ENCODE results near the gene IFNAR1.
A peak's percentile ranks its signal among the peaks of the same experiment; 100 is the strongest.

IFNAR1 gene

DNA sequence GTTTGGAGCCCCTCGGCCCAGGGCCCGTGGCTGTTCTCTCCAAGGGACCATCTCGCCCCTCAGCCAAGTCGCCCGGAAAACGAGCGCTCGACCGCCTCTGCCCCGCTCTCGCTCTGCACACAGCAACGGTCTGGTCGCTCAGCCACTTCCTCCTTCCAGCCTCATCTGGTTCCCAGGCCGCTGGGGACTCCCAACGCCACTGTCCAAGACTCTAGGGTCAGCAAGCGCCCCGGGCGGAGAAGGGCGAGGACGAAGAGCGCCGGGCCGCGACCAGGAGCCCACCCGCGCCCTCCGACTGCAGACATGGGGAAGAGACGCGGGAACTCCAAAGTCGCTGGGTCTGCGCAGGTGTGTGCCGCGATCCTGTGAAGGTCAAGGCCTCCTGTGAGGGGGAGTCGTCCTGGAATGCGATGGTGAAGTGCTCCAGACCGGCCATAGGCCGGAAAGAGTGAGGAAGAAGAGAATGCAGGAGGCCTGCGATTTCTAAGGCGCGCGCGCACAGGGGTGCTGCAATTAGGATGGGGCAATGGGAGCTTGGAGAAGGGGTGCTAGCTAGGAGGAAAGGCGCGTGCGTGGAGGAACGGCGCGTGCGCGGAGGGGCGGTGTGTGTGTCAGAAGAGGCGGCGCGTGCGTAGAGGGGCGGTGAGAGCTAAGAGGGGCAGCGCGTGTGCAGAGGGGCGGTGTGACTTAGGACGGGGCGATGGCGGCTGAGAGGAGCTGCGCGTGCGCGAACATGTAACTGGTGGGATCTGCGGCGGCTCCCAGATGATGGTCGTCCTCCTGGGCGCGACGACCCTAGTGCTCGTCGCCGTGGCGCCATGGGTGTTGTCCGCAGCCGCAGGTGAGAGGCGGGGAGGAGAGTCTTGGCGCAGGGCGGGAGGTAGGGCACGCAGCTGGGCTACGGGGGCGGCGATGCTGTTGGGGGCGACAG is at the start of gene IFNAR1:
IFNAR1 (plus strand) TSS at position 680 of the 931 bp plus-strand sequence; CDS start at position 766, 86 bp downstream.
- DNase-seq = peak; percentile 97 to 98 (median 97)

DNA sequence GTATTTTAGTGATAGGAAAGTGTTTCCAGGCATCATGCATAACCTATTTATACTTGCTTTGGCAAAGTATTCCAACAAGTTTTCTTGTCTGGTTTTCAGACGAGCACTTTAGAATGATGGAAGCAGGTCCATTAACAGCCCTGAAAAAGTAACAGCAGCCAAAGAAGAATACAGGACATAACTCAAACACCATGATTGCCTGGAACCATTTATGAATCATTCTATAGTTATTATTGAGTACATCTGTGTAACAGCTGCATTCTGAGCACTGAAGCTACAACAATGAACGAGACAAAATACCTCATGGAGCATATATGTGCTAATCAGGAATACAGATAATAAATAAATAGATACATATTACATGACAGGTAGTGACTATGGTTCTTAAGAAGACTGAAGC is 46.0 kb upstream of the IFNAR1 start:
- no peak for DNase-seq

- DNase-seq = no peak
Observed at GRCh38 chr21:33279330-33279820, 45.4 kb upstream of the IFNAR1 start.

GRCh38 chr21:33281096-33281652 is 43.6 kb upstream of the IFNAR1 start:
- no peak for DNase-seq

GRCh38 chr21:33283203-33283602 is 41.6 kb upstream of the IFNAR1 start:
- DNase-seq = no peak

GRCh38 chr21:33286076-33286475 is 38.7 kb upstream of the IFNAR1 start:
- DNase-seq = no peak

DNA sequence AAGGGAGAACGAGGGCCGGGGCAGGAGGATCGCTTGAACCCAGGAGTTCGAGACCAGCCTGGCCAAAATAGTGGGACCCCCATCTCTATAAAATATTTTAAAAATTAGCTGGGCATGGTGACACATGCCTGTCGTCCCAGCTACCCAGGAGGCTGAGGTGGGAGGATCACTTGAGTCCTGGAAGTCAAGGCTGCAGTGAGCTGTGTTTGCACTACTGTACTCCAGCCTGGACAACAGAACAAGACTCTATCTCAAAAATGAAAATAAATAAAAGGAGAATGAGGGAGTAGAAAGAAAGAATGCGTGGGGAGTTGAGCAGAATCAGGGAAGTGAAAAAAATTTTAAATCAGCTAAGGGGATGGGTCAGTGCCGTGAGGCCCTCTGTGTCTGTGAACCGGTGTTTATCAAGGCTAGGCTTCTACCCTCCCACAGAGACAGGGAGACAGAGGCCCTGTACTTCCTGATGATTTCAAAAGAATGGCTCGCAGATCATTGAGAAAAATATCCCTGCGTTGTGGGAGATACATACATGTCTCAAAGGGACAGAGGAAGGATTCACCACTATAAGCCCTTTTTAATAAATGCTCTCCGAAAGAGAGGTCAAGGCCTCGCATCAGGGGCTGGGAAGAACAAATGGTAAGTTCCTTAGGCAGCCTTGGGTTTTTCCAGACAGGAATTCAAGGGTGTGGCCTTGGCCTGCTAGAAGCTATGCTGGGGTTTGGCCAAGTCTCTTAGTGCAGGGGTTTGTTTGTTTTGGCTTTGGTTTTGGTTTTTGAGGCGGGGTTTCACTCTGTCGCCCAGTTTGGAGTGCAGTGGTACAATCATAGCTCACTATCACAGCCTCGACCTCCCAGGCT is 37.9 kb upstream of the IFNAR1 start:
- no peak for DNase-seq

DNA sequence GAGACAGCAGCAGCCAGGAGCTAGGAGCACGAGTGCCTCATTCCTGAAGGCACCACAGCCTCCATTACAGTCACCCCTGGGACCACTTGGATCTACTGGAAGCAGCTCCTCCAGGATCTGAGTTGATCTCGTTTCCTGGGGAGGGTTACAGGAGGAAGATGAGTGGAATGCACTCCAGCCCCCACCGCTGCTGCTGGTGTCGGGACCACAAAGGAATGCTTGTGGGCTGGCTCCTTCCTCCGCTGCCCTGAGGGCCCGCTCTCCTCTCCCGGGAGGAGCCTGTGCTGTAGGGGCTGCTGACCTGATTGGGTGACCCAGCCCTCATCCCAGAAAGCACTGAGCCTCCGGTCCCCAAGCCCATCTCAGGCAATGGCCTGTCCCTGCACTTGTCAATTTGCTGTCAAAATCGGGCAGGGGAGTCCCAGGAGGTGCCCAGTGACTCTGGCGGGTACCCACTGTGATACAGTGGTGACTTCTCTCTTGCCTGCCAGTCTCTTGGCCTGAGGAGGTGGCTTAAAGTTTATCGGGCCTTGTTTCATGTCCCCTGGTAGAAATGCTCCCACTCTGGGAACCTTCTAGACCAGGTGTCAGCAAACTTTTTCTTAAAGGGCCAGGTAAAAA is 35.5 kb upstream of the IFNAR1 start:
- no peak for DNase-seq

DNA sequence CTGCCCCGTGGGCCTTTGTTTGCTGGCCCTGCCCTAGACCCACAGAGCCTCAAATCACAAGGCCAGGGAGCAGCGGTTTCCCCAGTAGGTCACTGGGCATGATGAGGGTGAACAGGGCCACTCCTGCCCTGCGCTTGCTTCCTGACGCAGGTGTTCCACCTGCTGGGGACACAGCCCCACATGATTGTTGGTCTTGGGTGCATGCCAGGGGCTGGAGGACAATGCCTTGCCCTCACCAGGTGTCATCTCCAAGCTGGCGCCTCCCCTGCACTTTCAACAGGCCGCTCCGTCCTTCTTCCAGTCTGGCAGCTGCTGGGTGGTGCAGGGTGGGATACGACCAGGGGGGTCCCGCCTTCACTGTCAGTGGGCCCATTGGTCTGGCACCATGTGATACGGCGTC is 34.3 kb upstream of the IFNAR1 start:
- DNase-seq = no peak

DNA sequence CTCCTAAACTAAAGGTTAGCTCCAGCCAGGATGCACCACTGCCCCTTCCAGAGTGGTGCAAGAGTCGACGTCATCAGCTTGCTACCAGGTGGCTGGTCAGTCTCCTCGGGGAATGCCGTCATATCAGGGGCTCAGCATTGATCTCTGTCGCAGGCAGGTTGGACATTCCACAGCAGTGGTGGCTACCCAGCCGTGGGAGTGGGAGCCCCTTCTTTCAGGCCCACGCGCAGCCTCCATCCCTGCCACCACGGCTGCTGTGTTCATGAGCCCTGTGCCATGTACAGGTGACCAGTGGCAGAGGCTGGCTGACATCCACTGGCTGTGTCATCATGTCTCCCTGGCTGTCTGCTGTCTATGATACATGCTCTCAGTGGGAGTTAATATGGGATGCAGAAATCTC is 33.1 kb upstream of the IFNAR1 start:
- DNase-seq = no peak

DNA sequence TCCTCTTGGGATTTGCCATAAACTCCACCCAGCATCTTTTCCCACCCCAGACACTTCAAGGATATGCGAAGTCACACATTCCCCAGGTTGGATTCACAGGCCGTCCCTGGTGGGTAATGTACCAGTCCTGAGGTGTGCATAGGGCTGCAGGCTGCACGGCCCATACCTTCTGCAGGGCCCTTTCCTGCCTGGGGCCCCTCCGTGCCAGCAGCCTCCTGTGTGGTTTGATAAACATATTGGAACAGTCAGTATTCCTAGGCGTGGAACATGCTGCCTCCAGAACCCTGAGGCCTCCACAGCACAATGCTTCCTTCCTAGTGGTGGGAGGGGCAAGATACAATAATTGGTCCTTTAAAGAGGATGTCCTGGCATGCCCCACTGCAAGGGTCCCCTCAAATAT is 32.0 kb upstream of the IFNAR1 start:
- DNase-seq = no peak

GRCh38 chr21:33293136-33293535 is 31.6 kb upstream of the IFNAR1 start:
- DNase-seq = no peak

- no peak for DNase-seq
Observed at GRCh38 chr21:33293811-33294216, 31.0 kb upstream of the IFNAR1 start.

DNA sequence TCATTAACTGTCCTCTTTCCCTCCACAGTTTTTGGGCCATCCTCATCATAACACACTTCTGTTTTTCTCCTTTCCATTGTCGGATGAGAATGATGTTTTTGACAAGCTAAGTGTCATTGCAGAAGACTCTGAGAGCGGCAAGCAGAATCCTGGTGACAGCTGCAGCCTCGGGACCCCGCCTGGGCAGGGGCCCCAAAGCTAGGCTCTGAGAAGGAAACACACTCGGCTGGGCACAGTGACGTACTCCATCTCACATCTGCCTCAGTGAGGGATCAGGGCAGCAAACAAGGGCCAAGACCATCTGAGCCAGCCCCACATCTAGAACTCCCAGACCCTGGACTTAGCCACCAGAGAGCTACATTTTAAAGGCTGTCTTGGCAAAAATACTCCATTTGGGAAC is 28.6 kb upstream of the IFNAR1 start:
- no peak for DNase-seq

DNA sequence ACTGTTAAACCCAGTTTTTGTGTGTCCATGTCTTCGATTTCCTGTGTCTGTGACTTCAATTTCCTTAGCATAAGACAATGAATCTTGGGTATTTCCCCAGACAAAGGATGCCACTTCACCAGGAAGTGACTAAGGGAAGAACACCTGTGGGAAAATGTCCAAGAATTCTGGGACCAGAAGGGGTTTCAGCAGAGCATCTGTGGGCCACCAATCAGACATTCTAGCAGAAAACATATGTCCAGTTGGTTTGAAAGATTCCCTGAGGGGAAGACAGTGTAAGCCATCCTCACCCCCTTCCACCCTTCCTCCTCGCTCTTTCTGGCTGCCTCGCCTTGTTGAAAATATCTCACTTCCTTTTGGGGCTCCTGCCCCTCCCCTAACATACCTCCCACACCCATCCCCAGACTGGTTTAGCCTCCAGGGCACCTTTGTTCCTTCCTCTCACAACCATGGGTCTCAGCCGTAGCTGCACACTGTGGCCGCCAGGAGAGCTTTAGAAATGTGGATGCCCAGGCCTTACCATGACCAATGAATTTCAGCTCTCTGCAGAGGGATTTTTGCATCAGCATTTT is 25.5 kb upstream of the IFNAR1 start:
- no peak for DNase-seq

DNA sequence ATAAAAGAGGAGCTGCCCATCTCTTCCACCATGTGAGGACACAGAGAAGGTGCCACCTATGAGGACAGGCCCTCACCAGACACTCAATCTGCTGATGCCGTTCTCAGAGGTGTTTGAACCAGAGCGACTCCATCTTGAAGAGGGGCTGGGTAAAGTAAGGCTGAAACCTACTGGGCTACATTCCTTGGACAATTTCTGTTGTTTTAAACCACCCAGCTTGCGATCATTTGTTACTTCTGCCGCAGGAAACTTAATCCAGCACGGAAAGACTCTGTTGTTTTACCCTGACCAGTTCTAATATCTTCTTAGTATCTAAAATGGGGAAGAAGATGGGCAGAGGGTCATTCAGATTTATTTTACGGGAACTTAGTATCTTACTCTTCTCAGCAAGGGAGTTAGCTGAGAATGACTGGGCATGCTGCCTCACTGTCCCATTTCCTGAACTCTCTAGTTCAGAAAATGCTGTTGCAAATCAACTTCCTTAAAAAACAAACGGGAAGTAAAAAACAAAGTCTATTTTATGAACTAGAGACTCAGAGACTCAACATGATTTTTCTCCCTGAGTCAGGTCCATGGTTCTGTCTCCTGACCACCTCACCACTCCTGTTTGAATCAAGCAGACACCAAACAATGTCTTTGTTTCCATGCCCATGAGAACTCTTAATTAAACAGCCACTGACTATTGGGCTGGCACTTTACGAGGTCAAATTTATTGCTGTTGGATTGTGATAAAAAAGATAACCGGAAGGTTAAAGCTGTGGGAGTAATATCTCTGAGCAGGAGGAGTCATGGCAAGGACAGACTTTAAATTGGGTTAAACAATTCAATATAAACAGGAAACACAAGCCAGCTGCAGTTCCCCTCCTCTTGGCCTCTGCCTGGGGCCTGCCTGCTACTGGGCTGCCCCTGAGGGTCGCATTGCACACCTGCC is 23.8 kb upstream of the IFNAR1 start:
- DNase-seq = no peak

GRCh38 chr21:33301632-33302002 is 23.2 kb upstream of the IFNAR1 start:
- DNase-seq = no peak

GRCh38 chr21:33302055-33302454 is 22.7 kb upstream of the IFNAR1 start:
- DNase-seq = no peak

DNA sequence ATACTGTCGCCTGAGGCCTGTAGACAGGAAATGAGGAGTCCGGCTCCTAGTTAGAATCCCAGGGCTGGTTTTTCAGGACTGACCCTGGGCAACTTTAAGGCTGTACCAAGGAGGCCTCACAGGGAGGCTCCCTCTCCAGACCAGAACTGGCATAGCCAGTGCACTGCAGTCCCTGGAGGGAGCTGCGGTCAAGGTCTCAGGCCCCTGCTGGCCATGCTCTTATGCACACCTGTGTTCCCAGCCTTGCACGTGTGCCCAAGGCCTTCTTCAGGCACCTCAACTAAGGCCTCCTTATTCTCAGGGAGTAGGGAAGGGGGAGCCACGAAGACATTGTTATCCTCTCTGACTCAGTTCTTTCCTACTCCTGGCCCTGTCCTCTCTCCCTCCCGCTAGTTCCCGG is 22.0 kb upstream of the IFNAR1 start:
- no peak for DNase-seq

DNA sequence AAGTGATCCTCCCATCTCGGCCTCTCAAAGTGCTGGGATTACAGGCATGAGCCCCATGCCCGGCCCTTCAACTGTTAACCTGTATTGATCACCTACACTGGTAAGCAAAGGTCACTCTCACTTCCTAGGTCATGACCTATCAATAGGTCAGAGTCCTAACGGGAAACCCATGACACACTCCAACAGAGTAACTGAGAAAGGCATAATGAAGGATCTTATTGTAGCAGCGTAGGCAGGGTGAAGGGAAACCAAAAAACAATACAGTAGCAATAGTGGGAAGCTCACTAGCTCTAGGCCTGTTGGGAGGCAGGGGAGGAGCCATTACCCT is 19.5 kb upstream of the IFNAR1 start:
- no peak for DNase-seq

GRCh38 chr21:33305938-33306337 is 18.8 kb upstream of the IFNAR1 start:
- DNase-seq = no peak
